PFSK-1 (cell line): ENCODE results near the gene HS6ST3.

Experiments
- FOXP2 ChIP-seq: optimal IDR thresholded peaks from 2 replicates; pipeline ENCODE3; 2011; ENCODE audit warnings: borderline replicate concordance, control low read depth, inconsistent platforms; ENCODE audit not compliant: insufficient read depth; ENCODE audit errors: extremely low read length, extremely low read depth
- POLR2AphosphoS5 ChIP-seq: IDR thresholded peaks from 2 replicates; pipeline ENCODE4 v1.6.1; 2012; ENCODE audit warnings: low read depth, mild to moderate bottlenecking, control low read depth, low read length, moderate library complexity
- REST ChIP-seq, 2 experiments: IDR thresholded peaks; 2 replicates each; pipeline versions ENCODE4 v1.6.1 to v1.8.0; 2011 to 2012; ENCODE audit warnings: low read depth in 2 of 2, low read length in 2 of 2, control low read depth in 1 of 2, inconsistent platforms in 1 of 2, mild to moderate bottlenecking in 1 of 2, moderate library complexity in 1 of 2; ENCODE audit not compliant: insufficient read depth in 1 of 2
- SIN3A ChIP-seq: IDR thresholded peaks from 2 replicates; pipeline ENCODE4 v1.6.1; 2012; ENCODE audit warnings: mild to moderate bottlenecking, low read length, moderate library complexity, borderline replicate concordance; ENCODE audit not compliant: insufficient read depth
- TAF1 ChIP-seq: IDR thresholded peaks from 2 replicates; pipeline ENCODE4 v1.6.1; 2012; ENCODE audit warnings: low read length, control low read depth, borderline replicate concordance; ENCODE audit not compliant: insufficient read depth

The HS6ST3 gene

GRCh38 chr13:96816261-96816660 is 726.4 kb downstream of the HS6ST3 start:
- TF ChIP-seq FOXP2 (no peak), REST (IDR thresholded peaks at IDR 0.05; ENCODE audit: insufficient read depth in 1 of 2, low read depth in 2 of 2, low read length in 2 of 2) (no peak), POLR2AphosphoS5 (no peak), SIN3A (no peak), TAF1 (no peak)

- TF ChIP-seq SIN3A (no peak), POLR2AphosphoS5 (no peak)
Observed at GRCh38 chr13:96816874-96817273, 727.0 kb downstream of the HS6ST3 start.

- TF ChIP-seq FOXP2 = no peak
- no peak for TF ChIP-seq SIN3A
- no peak for TF ChIP-seq TAF1
Observed at GRCh38 chr13:96817336-96817941, 727.5 kb downstream of the HS6ST3 start.

GRCh38 chr13:96819375-96819774 is 729.5 kb downstream of the HS6ST3 start:
- TF ChIP-seq FOXP2 (no peak), TAF1 (no peak), POLR2AphosphoS5 (no peak), SIN3A (no peak), REST (IDR thresholded peaks at IDR 0.05; ENCODE audit: insufficient read depth in 1 of 2, low read depth in 2 of 2, low read length in 2 of 2) (no peak)

GRCh38 chr13:96821381-96821780 is 731.5 kb downstream of the HS6ST3 start:
- TF ChIP-seq POLR2AphosphoS5 (no peak), FOXP2 (no peak), REST (IDR thresholded peaks at IDR 0.05; ENCODE audit: insufficient read depth in 1 of 2, low read depth in 2 of 2, low read length in 2 of 2) (no peak), TAF1 (no peak), SIN3A (no peak)

- no peak for TF ChIP-seq SIN3A
- no peak for TF ChIP-seq FOXP2
- TF ChIP-seq POLR2AphosphoS5 = no peak
- TF ChIP-seq TAF1 = no peak
- no peak for TF ChIP-seq REST (IDR thresholded peaks at IDR 0.05; ENCODE audit: insufficient read depth in 1 of 2, low read depth in 2 of 2, low read length in 2 of 2)
Observed at GRCh38 chr13:96821971-96822370, 732.1 kb downstream of the HS6ST3 start.
